Activated CD8-positive, alpha-beta T cell treated with anti-CD3 and anti-CD28 coated beads for 36 hours (primary cell): ENCODE results near the gene FOXE3. TPM values are rescaled to one million over a fixed set of nuclear protein-coding genes. Genes with fewer than 3 reads are reported as not detected.

Experiments
- ATAC-seq: fragments of 200-7000 bp; cut with Tn5 transposase; one replicate; pipeline ENCODE4 v1.10.0; 2021; ENCODE audit warnings: mild to moderate bottlenecking, moderate library complexity
- CTCF ChIA-PET: fragments of 350-600 bp; sonication (Branson Sonifier 250); formaldehyde crosslinking; loops from one replicate; lab custom pipeline; 2021; ENCODE audit warnings: antibody characterized with exemption; lab: Charles Lee
- POLR2A ChIA-PET: fragments of 350-600 bp; sonication (Branson Sonifier 250); formaldehyde crosslinking; loops from one replicate; lab custom pipeline; 2021; ENCODE audit warnings: antibody characterized with exemption; lab: Charles Lee
- DNase-seq: peaks from one replicate; pipeline ENCODE4 v3.0.0-alpha.2; 2020
- H3K27ac Mint-ChIP-seq: one replicate; pipeline ENCODE4 v1.8.0; 2021; ENCODE audit warnings: mild to moderate bottlenecking, mixed read lengths
- H3K27me3 Mint-ChIP-seq: one replicate; pipeline ENCODE4 v1.8.0; 2021; ENCODE audit warnings: mixed read lengths
- H3K36me3 Mint-ChIP-seq: one replicate; pipeline ENCODE4 v1.8.0; 2021; ENCODE audit warnings: low read depth, mixed read lengths
- H3K4me1 Mint-ChIP-seq: one replicate; pipeline ENCODE4 v1.8.0; 2021; ENCODE audit warnings: low read depth, mixed read lengths
- H3K4me3 Mint-ChIP-seq: one replicate; pipeline ENCODE4 v1.8.0; 2021; ENCODE audit warnings: mild to moderate bottlenecking, moderate library complexity, mixed read lengths
- H3K9me3 Mint-ChIP-seq: one replicate; pipeline ENCODE4 v1.8.0; 2021; ENCODE audit warnings: mixed read lengths
- CTCF ChIP-seq: fragments of 200-600 bp; IDR thresholded peaks from one replicate; pipeline ENCODE4 v1.8.0; 2022; ENCODE audit warnings: antibody characterized with exemption, mild to moderate bottlenecking
- intact Hi-C: fragments of 100-400 bp; cut with micrococcal nuclease; formaldehyde crosslinking; loops from one replicate; pipeline ENCODE4 v1.10.0; 2022
- total RNA-seq, 2 experiments: library from RNA; stranded (reverse); gene quantifications; one replicate each; pipeline ENCODE4 v1.2.3, GENCODE V29; 2021

Gene FOXE3
- total RNA-seq, 2 experiments from 2014 or later, result not detected

- no peak overlapping the region for H3K27ac Mint-ChIP-seq
- no peaks in the 10 kb centered on the region for H3K9me3 Mint-ChIP-seq
- H3K36me3 Mint-ChIP-seq, result no peaks in the 10 kb centered on the region
- ATAC-seq, result no peak
- TF ChIP-seq CTCF, result no peak
- ChIA-PET CTCF (interaction anchor here (2.0 to 2.2 kb wide), 2 partner anchors 269 to 284 kb away, joined by 7 to 8 read pairs; no protein-coding TSS in a partner anchor), POLR2A (no interaction called here)
- DNase-seq, result no peak
- H3K27me3 Mint-ChIP-seq, result peaks cover 38% of the 10 kb centered on the region
- no peak overlapping the region for H3K4me3 Mint-ChIP-seq
- H3K4me1 Mint-ChIP-seq, result peaks cover 18% of the 10 kb centered on the region
- intact Hi-C loops, result loop anchor here (5.0 kb wide), 1 partner anchor 66 kb away; no protein-coding TSS in a partner anchor
Measured at GRCh38 chr1:47441450-47442106, 25.5 kb downstream of the FOXE3 start.

- Mint-ChIP-seq H3K4me1 (peaks cover 18% of the 10 kb centered on the region), H3K27ac (no peak overlapping the region), H3K36me3 (no peaks in the 10 kb centered on the region), H3K4me3 (no peak overlapping the region), H3K27me3 (peaks cover 44% of the 10 kb centered on the region), H3K9me3 (no peaks in the 10 kb centered on the region)
- CTCF ChIA-PET, result interaction anchor here (0.6 to 2.2 kb wide), 3 partner anchors 264 to 311 kb away, joined by 3 to 7 read pairs (median 3); no protein-coding TSS in a partner anchor
- ATAC-seq, result no peak
- intact Hi-C loops, result loop anchor here (5.0 kb wide), 1 partner anchor 65 kb away; no protein-coding TSS in a partner anchor
- no peak for DNase-seq
- POLR2A ChIA-PET, result no interaction called here
- no peak for TF ChIP-seq CTCF
Measured at GRCh38 chr1:47442202-47442601, 26.1 kb downstream of the FOXE3 start.

GRCh38 chr1:47442842-47443529 lies 26.9 kb downstream of the FOXE3 start:
- ATAC-seq, result no peak
- peaks cover 18% of the 10 kb centered on the region for H3K4me1 Mint-ChIP-seq
- H3K27ac Mint-ChIP-seq, result no peak overlapping the region
- H3K4me3 Mint-ChIP-seq, result no peak overlapping the region
- CTCF ChIA-PET, result interaction anchor here (0.6 to 0.7 kb wide), 2 partner anchors 264 to 310 kb away, joined by 3 read pairs; no protein-coding TSS in a partner anchor
- H3K36me3 Mint-ChIP-seq, result no peaks in the 10 kb centered on the region
- intact Hi-C loops, result loop anchor here (5.0 kb wide), 1 partner anchor 64 kb away; no protein-coding TSS in a partner anchor
- no peaks in the 10 kb centered on the region for H3K9me3 Mint-ChIP-seq
- POLR2A ChIA-PET, result no interaction called here
- no peak for TF ChIP-seq CTCF
- no peak for DNase-seq
- peaks cover 49% of the 10 kb centered on the region for H3K27me3 Mint-ChIP-seq

GRCh38 chr1:47443530-47444296 lies 27.6 kb downstream of the FOXE3 start:
- no peak overlapping the region for H3K4me3 Mint-ChIP-seq
- no peak for TF ChIP-seq CTCF
- no peak overlapping the region for H3K27ac Mint-ChIP-seq
- H3K9me3 Mint-ChIP-seq, result no peaks in the 10 kb centered on the region
- ChIA-PET POLR2A (no interaction called here), CTCF (interaction anchor here (0.6 kb wide), 1 partner anchor 11 kb away, joined by 3 read pairs; no protein-coding TSS in a partner anchor)
- DNase-seq (no peak), ATAC-seq (no peak)
- intact Hi-C loops, result loop anchor here (5.0 kb wide), 1 partner anchor 64 kb away; no protein-coding TSS in a partner anchor
- H3K4me1 Mint-ChIP-seq, result peaks cover 18% of the 10 kb centered on the region
- peaks cover 55% of the 10 kb centered on the region for H3K27me3 Mint-ChIP-seq
- H3K36me3 Mint-ChIP-seq, result no peaks in the 10 kb centered on the region
